ENCODE measurements around the gene EXOSC5. TPM values are rescaled to one million over a fixed set of nuclear protein-coding genes. Genes with fewer than 3 reads are reported as not detected.
A peak's percentile ranks its signal among the peaks of the same experiment; 100 is the strongest.

EXOSC5 gene
- total and polyA plus RNA-seq, 2 of the 4 experiments (the other 2 are of a cell fraction), result 19.0 to 25.2 TPM

GRCh38 chr19:41431426-41432386, 34.5 kb upstream of the EXOSC5 start:
- ATAC-seq (ENCODE audit: low read depth), result no peak; the same call in 1 of the 2 replicates
- Histone ChIP-seq H3K9me3 (ENCODE audit: control insufficient read depth, insufficient read depth, low read length) (no peaks in the 10 kb centered on the region), H3K9ac (ENCODE audit: low read depth, low read length) (no peak overlapping the region), H2BK15ac (ENCODE audit: low read depth, low read length) (no peak overlapping the region), H3K27ac (ENCODE audit: insufficient read depth, low read length) (no peak overlapping the region), H3K9me1 (ENCODE audit: insufficient read depth, low read length) (no peaks in the 10 kb centered on the region), H3K56ac (ENCODE audit: extremely low read depth, insufficient read depth, low read length) (no peak overlapping the region), H3K36me3 (ENCODE audit: control insufficient read depth, insufficient read depth, low read length) (peaks cover 23% of the 10 kb centered on the region), H3K18ac (ENCODE audit: low read depth, low read length) (no peak overlapping the region), H3K4me3 (ENCODE audit: insufficient read depth, low read depth, low read length) (no peak overlapping the region), H4K8ac (ENCODE audit: low read depth in 2 of 2, low read length in 2 of 2) (no peak overlapping the region), H2AK5ac (ENCODE audit: low read depth, low read length) (no peak overlapping the region), H2AK9ac (replicated peaks; ENCODE audit: low read depth, low read length, poor library complexity) (no peak overlapping the region), H4K91ac (ENCODE audit: insufficient read depth, low read depth, low read length) (no peak overlapping the region), H3K27me3 (ENCODE audit: control insufficient read depth, insufficient read depth, low read length) (no peaks in the 10 kb centered on the region), H2BK5ac (ENCODE audit: low read depth, low read length, poor library complexity, severe bottlenecking) (no peak overlapping the region), H2AFZ (replicated peaks; ENCODE audit: low read length, poor library complexity) (peak overlapping the region; percentile 17), H2BK20ac (ENCODE audit: low read depth, low read length) (no peak overlapping the region), H3K23ac (ENCODE audit: low read depth, low read length) (no peak overlapping the region), H3K4ac (ENCODE audit: low read depth, low read length) (no peak overlapping the region), H4K20me1 (ENCODE audit: insufficient read depth, low read length) (no peaks in the 10 kb centered on the region), H3K4me2 (ENCODE audit: low read depth, low read length) (no peak overlapping the region), H3K14ac (replicated peaks; ENCODE audit: low read depth, low read length) (no peak overlapping the region), H3K79me1 (ENCODE audit: low read depth in 1 of 2, low read length in 2 of 2) (peaks cover 0 to 7% of the 10 kb centered on the region in 2 experiments; a peak in 2 of 4 replicates), H3K4me1 (ENCODE audit: control insufficient read depth, insufficient read depth, low read length) (peaks cover 9% of the 10 kb centered on the region; the same call in 1 of the 2 replicates), H2BK120ac (ENCODE audit: low read depth, low read length) (no peak overlapping the region), H4K5ac (ENCODE audit: low read depth, low read length) (no peak overlapping the region)
- TF ChIP-seq BHLHE40 (IDR thresholded peaks at IDR 0.05; ENCODE audit: low read depth, low read length) (no peak), RAD21 (IDR thresholded peaks at IDR 0.05; ENCODE audit: low read length) (peak; percentile 25; the same call in 1 of the 2 replicates), RFX5 (IDR thresholded peaks at IDR 0.05; ENCODE audit: low read depth, low read length) (no peak)
- TF ChIP-seq, protein P1, sequence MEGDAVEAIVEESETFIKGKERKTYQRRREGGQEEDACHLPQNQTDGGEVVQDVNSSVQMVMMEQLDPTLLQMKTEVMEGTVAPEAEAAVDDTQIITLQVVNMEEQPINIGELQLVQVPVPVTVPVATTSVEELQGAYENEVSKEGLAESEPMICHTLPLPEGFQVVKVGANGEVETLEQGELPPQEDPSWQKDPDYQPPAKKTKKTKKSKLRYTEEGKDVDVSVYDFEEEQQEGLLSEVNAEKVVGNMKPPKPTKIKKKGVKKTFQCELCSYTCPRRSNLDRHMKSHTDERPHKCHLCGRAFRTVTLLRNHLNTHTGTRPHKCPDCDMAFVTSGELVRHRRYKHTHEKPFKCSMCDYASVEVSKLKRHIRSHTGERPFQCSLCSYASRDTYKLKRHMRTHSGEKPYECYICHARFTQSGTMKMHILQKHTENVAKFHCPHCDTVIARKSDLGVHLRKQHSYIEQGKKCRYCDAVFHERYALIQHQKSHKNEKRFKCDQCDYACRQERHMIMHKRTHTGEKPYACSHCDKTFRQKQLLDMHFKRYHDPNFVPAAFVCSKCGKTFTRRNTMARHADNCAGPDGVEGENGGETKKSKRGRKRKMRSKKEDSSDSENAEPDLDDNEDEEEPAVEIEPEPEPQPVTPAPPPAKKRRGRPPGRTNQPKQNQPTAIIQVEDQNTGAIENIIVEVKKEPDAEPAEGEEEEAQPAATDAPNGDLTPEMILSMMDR (conservative IDR thresholded peaks at IDR 0.05; ENCODE audit: low read depth, low read length), result peak; percentile 41
- POLR2A ChIA-PET (ENCODE audit: unreplicated experiment), result no interaction called here
- dilution Hi-C loops (cut with HindIII; ENCODE audit: low sequenced_read_pairs, unreplicated experiment) (no loop called here), intact Hi-C loops (cut with micrococcal nuclease) (loop anchor here (1.0 kb wide), 1 partner anchor 110 kb away; no protein-coding TSS in a partner anchor), in situ Hi-C loops (cut with MboI; ENCODE audit: low sequenced_read_pairs) (no loop called here)
- TSS peak; percentile 65 for BruUV-seq (replicated peaks)
- CTCF ChIA-PET, result interaction anchor here (0.7 to 0.9 kb wide), 2 partner anchors 23 to 109 kb away, joined by 3 read pairs; no protein-coding TSS in a partner anchor
- DNase-seq, result peak; percentile 31
- WGBS, 2 experiments (ENCODE audit: extremely low coverage in 2 of 2, insufficient read length in 1 of 2), result 77% methylated on average over 6 of the region's 23 CpGs; no CpG with 5 or more reads in 1 of the 2 experiments
